Astrocyte of the spinal cord (primary cell): Measurements from ENCODE around the gene CNKSR2.
"Not testable (repeated sequence)": the region's sequence is repeated elsewhere in the genome, so short reads cannot be mapped to it uniquely, and the experiment has no call there.

Source experiments
- DNase-seq: peaks from one replicate; pipeline ENCODE4 v3.0.0; 2011; ENCODE audit warnings: low read depth, low spot score
- H3K4me3 ChIP-seq: 2 replicates; pipeline ENCODE4 v1.5.1; 2011; ENCODE audit warnings: low read depth, mild to moderate bottlenecking, low read length, moderate library complexity
- CTCF ChIP-seq: IDR thresholded peaks from 2 replicates; pipeline ENCODE4 v1.5.1; 2012; ENCODE audit warnings: low read depth, mild to moderate bottlenecking, low read length, inconsistent platforms
- in situ Hi-C: cut with HindIII; loops from 2 replicates; pipeline ENCODE4 v1.10.0; 2017; ENCODE audit warnings: low sequenced_read_pairs

CNKSR2 gene

GRCh38 chrX:21493226-21493830 is 119.1 kb downstream of the CNKSR2 start:
- H3K4me3 ChIP-seq = no peak overlapping the region
- TF ChIP-seq CTCF = no peak
- DNase-seq = peak; percentile 67
- in situ Hi-C loops = no loop called here

- H3K4me3 ChIP-seq = no peak overlapping the region
- DNase-seq = no peak
- in situ Hi-C loops = no loop called here
- TF ChIP-seq CTCF = no peak
These were observed 129.4 kb downstream of the CNKSR2 start for GRCh38 chrX:21503593-21503992.

DNA sequence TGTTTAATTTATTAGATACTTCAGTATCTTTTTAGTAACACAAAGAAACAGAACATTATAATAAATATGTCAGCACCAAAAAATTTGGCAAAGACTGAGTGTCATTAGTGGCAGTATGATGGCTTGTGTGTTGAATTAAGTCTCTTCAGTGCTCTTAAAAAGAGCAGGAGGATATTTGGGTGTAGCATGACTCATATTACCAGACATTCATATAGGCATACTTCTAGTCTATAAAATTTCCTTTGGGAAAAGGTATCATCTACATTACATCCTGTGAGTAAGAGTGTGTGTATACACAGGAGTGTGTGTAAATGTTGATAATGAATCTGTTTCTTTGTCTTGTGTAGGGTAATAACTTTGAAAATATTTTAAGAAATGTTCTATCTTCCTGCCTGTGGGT is 135.7 kb downstream of the CNKSR2 start:
- no peak overlapping the region for H3K4me3 ChIP-seq
- peak; percentile 34 for DNase-seq
- no peak for TF ChIP-seq CTCF
- in situ Hi-C loops = no loop called here

- no peak for TF ChIP-seq CTCF
- no peak overlapping the region for H3K4me3 ChIP-seq
- in situ Hi-C loops = no loop called here
- no peak for DNase-seq
These were observed 149.8 kb downstream of the CNKSR2 start for GRCh38 chrX:21524008-21524407.

DNA sequence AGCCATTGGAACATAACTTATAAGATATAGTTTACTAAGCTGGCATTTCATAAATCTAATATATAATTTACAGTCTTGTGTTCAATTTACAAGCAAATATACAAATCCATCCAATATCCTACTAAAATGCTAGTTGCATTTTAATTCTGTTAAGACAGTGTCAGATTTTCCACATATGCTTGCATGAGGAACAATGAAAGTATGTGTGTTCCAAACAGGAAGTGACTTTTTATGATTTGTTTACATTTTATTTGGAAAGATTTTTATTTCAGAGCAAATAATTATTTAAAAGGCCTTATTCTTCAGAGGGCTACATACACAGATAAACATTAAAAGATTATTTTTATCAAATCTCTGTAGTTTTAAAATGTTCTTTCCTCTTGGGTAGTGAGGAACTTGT is 153.9 kb downstream of the CNKSR2 start:
- H3K4me3 ChIP-seq = no peak overlapping the region
- TF ChIP-seq CTCF = no peak
- peak; percentile 8 for DNase-seq
- in situ Hi-C loops = no loop called here

GRCh38 chrX:21529771-21530170 is 155.6 kb downstream of the CNKSR2 start:
- DNase-seq = peak; percentile 46
- H3K4me3 ChIP-seq = no peak overlapping the region
- in situ Hi-C loops = no loop called here
- TF ChIP-seq CTCF = no peak

- H3K4me3 ChIP-seq, in situ Hi-C loops, DNase-seq: not testable (repeated sequence)
These were observed 170.4 kb downstream of the CNKSR2 start for GRCh38 chrX:21544642-21545041.
